Right atrium auricular region (tissue), 2 donors: ENCODE results near the gene CELSR1. TPM values are rescaled to one million over a fixed set of nuclear protein-coding genes. Genes with fewer than 3 reads are reported as not detected.
"Not testable (repeated sequence)": the region's sequence is repeated elsewhere in the genome, so short reads cannot be mapped to it uniquely, and the experiment has no call there.

Experiments used
- DNase-seq: peaks from one replicate; pipeline ENCODE4 v3.0.0-alpha.2; 2019; ENCODE audit warnings: low spot score
- H3K27ac ChIP-seq, 2 donors: fragments of 200-600 bp; sonication (generic); 1 replicate in 1 of 2; 2 replicates in 1 of 2; pipeline ENCODE4 v1.5.1; 2016 to 2019
- H3K27me3 ChIP-seq, 2 donors: fragments of 200-600 bp; sonication (generic); one replicate each; pipeline versions ENCODE4 v1.5.1 to v1.6.0; 2017 to 2019
- H3K36me3 ChIP-seq: fragments of 200-600 bp; sonication (generic); one replicate; pipeline ENCODE4 v1.5.1; 2016
- H3K4me1 ChIP-seq, 2 donors: fragments of 200-600 bp; sonication (generic); one replicate each; pipeline versions ENCODE4 v1.5.1 to v1.6.0; 2017 to 2019
- H3K4me3 ChIP-seq, 2 donors: fragments of 200-600 bp; sonication (generic); 1 replicate in 1 of 2; 2 replicates in 1 of 2; pipeline ENCODE4 v1.5.1; 2017 to 2019; ENCODE audit warnings: mild to moderate bottlenecking in 1 of 2, moderate library complexity in 1 of 2
- H3K9me3 ChIP-seq, 2 donors: fragments of 200-600 bp; sonication (generic); one replicate each; pipeline ENCODE4 v1.5.1; 2019
- CTCF ChIP-seq, 2 donors: fragments of 200-600 bp; sonication (generic); IDR thresholded peaks; one replicate each; pipeline ENCODE4 v1.5.1; 2019; ENCODE audit warnings: antibody characterized with exemption in 2 of 2
- total RNA-seq, 2 donors: library from RNA; depleted of rRNA; stranded (reverse); fragments of >200 nt; gene quantifications; one replicate each; pipeline ENCODE4 v1.1.0, GENCODE V29; 2016

The CELSR1 gene
- total RNA-seq, 2 donors from 2014 or later = 7.1 to 9.6 TPM

- DNase-seq = no peak
- no peak for TF ChIP-seq CTCF (IDR thresholded peaks at IDR 0.05)
- no peaks in the 10 kb centered on the region for H3K36me3 ChIP-seq
- no peaks in the 10 kb centered on the region for H3K4me1 ChIP-seq
- H3K27ac ChIP-seq = no peak overlapping the region
- H3K27me3 ChIP-seq = no peaks in the 10 kb centered on the region
- H3K9me3 ChIP-seq = no peaks in the 10 kb centered on the region
- H3K4me3 ChIP-seq = no peak overlapping the region
Measured at GRCh38 chr22:46516638-46517037, 20.8 kb downstream of the CELSR1 start.

GRCh38 chr22:46516112-46516487 lies 21.3 kb downstream of the CELSR1 start:
- not testable (repeated sequence) for H3K27ac ChIP-seq, H3K27me3 ChIP-seq, H3K4me3 ChIP-seq, H3K36me3 ChIP-seq, H3K4me1 ChIP-seq, DNase-seq, H3K9me3 ChIP-seq

- no peaks in the 10 kb centered on the region for H3K27me3 ChIP-seq
- H3K27ac ChIP-seq = no peak overlapping the region
- no peaks in the 10 kb centered on the region for H3K4me1 ChIP-seq
- H3K36me3 ChIP-seq = no peaks in the 10 kb centered on the region
- no peak for TF ChIP-seq CTCF (IDR thresholded peaks at IDR 0.05)
- DNase-seq = no peak
- no peaks in the 10 kb centered on the region for H3K9me3 ChIP-seq
- no peak overlapping the region for H3K4me3 ChIP-seq
Measured at GRCh38 chr22:46515208-46516111, 22.0 kb downstream of the CELSR1 start.

- H3K36me3 ChIP-seq = no peaks in the 10 kb centered on the region
- no peak for TF ChIP-seq CTCF (IDR thresholded peaks at IDR 0.05)
- DNase-seq = no peak
- no peaks in the 10 kb centered on the region for H3K4me1 ChIP-seq
- no peaks in the 10 kb centered on the region for H3K27me3 ChIP-seq
- no peaks in the 10 kb centered on the region for H3K9me3 ChIP-seq
- H3K27ac ChIP-seq = no peak overlapping the region
- no peak overlapping the region for H3K4me3 ChIP-seq
Measured at GRCh38 chr22:46514592-46515207, 22.7 kb downstream of the CELSR1 start.

- no peak for DNase-seq
- Histone ChIP-seq H3K27ac (no peak overlapping the region), H3K4me3 (no peak overlapping the region), H3K27me3 (no peaks in the 10 kb centered on the region), H3K9me3 (no peaks in the 10 kb centered on the region), H3K4me1 (no peaks in the 10 kb centered on the region), H3K36me3 (no peaks in the 10 kb centered on the region)
- no peak for TF ChIP-seq CTCF (IDR thresholded peaks at IDR 0.05)
Measured at GRCh38 chr22:46513908-46514550, 23.4 kb downstream of the CELSR1 start.

GRCh38 chr22:46512683-46513082 lies 24.7 kb downstream of the CELSR1 start:
- no peak overlapping the region for H3K4me3 ChIP-seq
- TF ChIP-seq CTCF (IDR thresholded peaks at IDR 0.05) = no peak

More at GRCh38 chr22:46512683-46513082, 24.7 kb downstream of the CELSR1 start:
- Histone ChIP-seq H3K4me1 (no peaks in the 10 kb centered on the region), H3K36me3 (no peaks in the 10 kb centered on the region), H3K9me3 (no peaks in the 10 kb centered on the region), H3K27ac (no peak overlapping the region), H3K27me3 (no peaks in the 10 kb centered on the region)
- DNase-seq = no peak
